Endothelial cell of umbilical vein (primary cell): Measurements from ENCODE around the gene GNPTAB. TPM values are rescaled to one million over a fixed set of nuclear protein-coding genes. Genes with fewer than 3 reads are reported as not detected.

Experiments
- BruUV-seq: library from RNA; stranded (reverse); fragments of 400-500 nt; replicated peaks from 2 replicates; lab custom pipeline; 2021; lab: Mats Ljungman, UMichigan
- CTCF ChIA-PET: fragments of 300-600, 350-600 bp; sonication (Branson Sonifier 250); formaldehyde crosslinking; loops from one replicate; lab custom pipeline; 2021; ENCODE audit warnings: antibody characterized with exemption, inconsistent platforms; lab: Charles Lee
- POLR2A ChIA-PET: fragments of 300-600, 350-600 bp; sonication (Branson Sonifier 250); formaldehyde crosslinking; loops from one replicate; lab custom pipeline; 2021; ENCODE audit warnings: antibody characterized with exemption, inconsistent platforms; lab: Charles Lee
- DNase-seq: peaks from one replicate; pipeline ENCODE4 v3.0.0-alpha.2; 2011; ENCODE audit warnings: low read depth, low spot score
- FAIRE-seq: peaks from 2 replicates; lab custom pipeline; 2011; peaks lifted over from hg19 to GRCh38; lab: Jason Lieb, UNC
- H2AFZ ChIP-seq: 2 replicates; pipeline ENCODE4 v1.6.0; 2012; ENCODE audit warnings: low read depth, low read length, control low read depth, inconsistent platforms
- H3K27ac ChIP-seq: 2 replicates; pipeline ENCODE4 v1.5.1; 2011; ENCODE audit warnings: low read depth, mild to moderate bottlenecking, control low read depth, low read length, moderate library complexity; ENCODE audit not compliant: insufficient read depth
- H3K27me3 ChIP-seq, 2 experiments: 2 replicates each; pipeline versions ENCODE4 v1.6.0 to v1.6.1; 2011; ENCODE audit warnings: low read length in 2 of 2, mixed read lengths in 1 of 2; ENCODE audit not compliant: control insufficient read depth in 2 of 2, insufficient read depth in 2 of 2
- H3K36me3 ChIP-seq, 2 experiments: 2 replicates in 1 of 2; 3 replicates in 1 of 2; pipeline ENCODE4 v1.5.1; 2011; ENCODE audit warnings: low read length in 2 of 2, mild to moderate bottlenecking in 1 of 2, moderate library complexity in 1 of 2; ENCODE audit not compliant: control insufficient read depth in 2 of 2, insufficient read depth in 2 of 2; ENCODE audit errors: extremely low read depth in 1 of 2
- H3K4me1 ChIP-seq: 3 replicates; pipeline ENCODE4 v1.5.1; 2011; ENCODE audit warnings: mild to moderate bottlenecking, low read length; ENCODE audit not compliant: control insufficient read depth, insufficient read depth; ENCODE audit errors: extremely low read depth
- H3K4me2 ChIP-seq: 2 replicates; pipeline ENCODE4 v1.6.1; 2011; ENCODE audit warnings: low read length, control low read depth, mixed read lengths; ENCODE audit not compliant: insufficient read depth
- H3K4me3 ChIP-seq, 3 experiments: fragments of 200-600 bp in 1 of 3; sonication (generic), shearing (Covaris generic) in 1 of 3; replicated peaks in 1 of 3; 2 replicates each; pipeline ENCODE4 v1.5.1; 2011 to 2016; ENCODE audit warnings: control low read depth in 3 of 3, low read length in 3 of 3, mild to moderate bottlenecking in 2 of 3, inconsistent platforms in 1 of 3, low read depth in 1 of 3, moderate library complexity in 1 of 3; ENCODE audit not compliant: insufficient read depth in 1 of 3
- H3K79me2 ChIP-seq: 2 replicates; pipeline ENCODE4 v1.6.0; 2012; ENCODE audit warnings: low read length, inconsistent platforms; ENCODE audit not compliant: control insufficient read depth, insufficient read depth
- H3K9ac ChIP-seq: replicated peaks from 2 replicates; pipeline ENCODE3; 2011; ENCODE audit warnings: low read length, control low read depth; ENCODE audit not compliant: insufficient read depth; ENCODE audit errors: extremely low read depth
- H3K9me1 ChIP-seq: replicated peaks from 3 replicates; pipeline ENCODE4 v1.6.0; 2011; ENCODE audit warnings: mild to moderate bottlenecking, low read length; ENCODE audit not compliant: control insufficient read depth, insufficient read depth; ENCODE audit errors: extremely low read depth
- H3K9me3 ChIP-seq: replicated peaks from 2 replicates; pipeline ENCODE4 v1.5.1; 2012; ENCODE audit warnings: low read length, inconsistent platforms; ENCODE audit not compliant: control insufficient read depth, insufficient read depth
- H4K20me1 ChIP-seq: replicated peaks from 2 replicates; pipeline ENCODE3; 2011; ENCODE audit warnings: mild to moderate bottlenecking, low read length; ENCODE audit not compliant: control insufficient read depth, insufficient read depth; ENCODE audit errors: extremely low read depth
- FOS ChIP-seq: IDR thresholded peaks from 2 replicates; pipeline ENCODE4 v1.6.1; 2011; ENCODE audit warnings: mild to moderate bottlenecking, low read length, moderate library complexity, borderline replicate concordance; ENCODE audit not compliant: insufficient read depth
- GATA2 ChIP-seq: IDR thresholded peaks from 2 replicates; pipeline ENCODE4 v1.7.0; 2011; ENCODE audit warnings: low read depth, mild to moderate bottlenecking, moderate library complexity, mixed read lengths, low read length; ENCODE audit not compliant: insufficient read length, insufficient read depth
- MAX ChIP-seq: IDR thresholded peaks from 2 replicates; pipeline ENCODE4 v1.6.1; 2011; ENCODE audit not compliant: insufficient read depth, insufficient read length
- POLR2A ChIP-seq: IDR thresholded peaks from 2 replicates; pipeline ENCODE4 v1.6.1; 2012; ENCODE audit warnings: low read depth, mild to moderate bottlenecking, control low read depth, low read length
- POLR2AphosphoS5 ChIP-seq: IDR thresholded peaks from 2 replicates; pipeline ENCODE4 v1.6.1; 2012; ENCODE audit warnings: low read depth, mild to moderate bottlenecking, control low read depth, low read length, moderate library complexity; ENCODE audit not compliant: insufficient read depth
- dilution Hi-C: fragments of 300-500 bp; cut with MboI; formaldehyde crosslinking; loops from one replicate; pipeline ENCODE4 v1.15.0; 2019; ENCODE audit warnings: low sequenced_read_pairs; ENCODE audit not compliant: extremely low pct_ligation_motif_present
- intact Hi-C: fragments of 100-400 bp; cut with micrococcal nuclease; formaldehyde crosslinking; loops from one replicate; pipeline ENCODE4 v1.10.0; 2022
- polyA plus RNA-seq, 4 experiments: library from polyadenylated mRNA; depleted of rRNA in 3 of 4; stranded (reverse) in 3 of 4; unstranded in 1 of 4; fragments of >200 nt; gene quantifications; 2 replicates each; pipeline versions ENCODE4 v1.2.1 to v1.2.3, GENCODE V29; 2011 to 2012; ENCODE audit warnings: missing spikeins in 1 of 4
- total RNA-seq: library from RNA; stranded (reverse); gene quantifications from 2 replicates; pipeline ENCODE4 v1.2.3, GENCODE V29; 2021
- TF ChIP-seq, protein P1 (sequence below), 2 donors: IDR thresholded peaks; 1 replicate in 1 of 2; 2 replicates in 1 of 2; pipeline ENCODE4 v1.5.1; 2011; ENCODE audit warnings: low read length in 2 of 2, mild to moderate bottlenecking in 2 of 2, moderate library complexity in 2 of 2, control low read depth in 1 of 2, inconsistent platforms in 1 of 2, low read depth in 1 of 2; ENCODE audit not compliant: insufficient read depth in 1 of 2; ENCODE audit errors: extremely low read depth in 1 of 2

The GNPTAB gene
- total and polyA plus RNA-seq, 2 donors (not counting 3 experiments of a cell fraction or from before 2014, with no cell fraction given): 15.6 to 39.5 TPM

DNA sequence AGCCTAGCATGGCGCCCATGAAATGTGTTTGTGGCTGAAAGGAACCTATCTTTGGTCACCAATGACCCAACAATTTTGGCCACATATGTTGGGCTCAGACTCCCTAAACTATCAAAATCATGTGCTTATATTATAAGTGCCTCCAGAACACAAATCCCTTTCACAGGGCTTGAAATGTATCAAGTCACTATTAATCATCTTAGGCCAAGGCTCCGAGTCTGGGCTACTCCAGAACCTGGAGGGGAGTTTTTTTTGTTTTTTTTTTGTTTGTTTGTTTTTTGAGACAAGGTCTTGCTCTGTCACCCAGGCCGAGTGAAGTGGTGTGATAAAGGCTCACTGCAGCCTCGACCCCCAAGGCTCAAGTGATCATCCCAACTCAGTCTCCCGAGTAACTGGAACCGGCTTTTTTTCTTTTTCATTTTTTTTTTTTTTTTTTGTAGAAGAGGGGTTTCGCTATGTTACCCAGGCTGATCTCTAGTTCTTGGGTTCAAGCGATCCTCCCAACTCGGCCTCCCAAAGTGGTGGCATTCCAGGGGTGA, 45.6 kb upstream of the GNPTAB start:
- Histone ChIP-seq H3K4me2 (peak overlapping the region; percentile 48), H3K36me3 (peaks cover 0 to under 1% of the 10 kb centered on the region in 2 experiments), H3K9me3 (no peaks in the 10 kb centered on the region), H3K4me3 (peak overlapping the region in 2 of 3 experiments; percentile 26 to 76), H3K9me1 (no peaks in the 10 kb centered on the region), H4K20me1 (no peaks in the 10 kb centered on the region), H3K27me3 (no peaks in the 10 kb centered on the region), H2AFZ (no peak overlapping the region), H3K9ac (peak overlapping the region; percentile 93), H3K79me2 (peaks cover 27% of the 10 kb centered on the region), H3K27ac (peak overlapping the region; percentile 93), H3K4me1 (peaks cover 26% of the 10 kb centered on the region)
- DNase-seq: peak; percentile 32
- no TSS peak for BruUV-seq
- FAIRE-seq: no peak
- ChIA-PET CTCF (interaction anchor here (1.1 to 2.0 kb wide), 5 partner anchors 12 to 46 kb away, joined by 3 to 36 read pairs (median 15); partner anchors contain the start of gene GNPTAB), POLR2A (no interaction called here)
- intact Hi-C loops (loop anchor here (5.0 to 10.0 kb wide), 2 partner anchors 186 to 308 kb away; partner anchors contain the start of gene WASHC3), dilution Hi-C loops (no loop called here)
- TF ChIP-seq, protein P1, sequence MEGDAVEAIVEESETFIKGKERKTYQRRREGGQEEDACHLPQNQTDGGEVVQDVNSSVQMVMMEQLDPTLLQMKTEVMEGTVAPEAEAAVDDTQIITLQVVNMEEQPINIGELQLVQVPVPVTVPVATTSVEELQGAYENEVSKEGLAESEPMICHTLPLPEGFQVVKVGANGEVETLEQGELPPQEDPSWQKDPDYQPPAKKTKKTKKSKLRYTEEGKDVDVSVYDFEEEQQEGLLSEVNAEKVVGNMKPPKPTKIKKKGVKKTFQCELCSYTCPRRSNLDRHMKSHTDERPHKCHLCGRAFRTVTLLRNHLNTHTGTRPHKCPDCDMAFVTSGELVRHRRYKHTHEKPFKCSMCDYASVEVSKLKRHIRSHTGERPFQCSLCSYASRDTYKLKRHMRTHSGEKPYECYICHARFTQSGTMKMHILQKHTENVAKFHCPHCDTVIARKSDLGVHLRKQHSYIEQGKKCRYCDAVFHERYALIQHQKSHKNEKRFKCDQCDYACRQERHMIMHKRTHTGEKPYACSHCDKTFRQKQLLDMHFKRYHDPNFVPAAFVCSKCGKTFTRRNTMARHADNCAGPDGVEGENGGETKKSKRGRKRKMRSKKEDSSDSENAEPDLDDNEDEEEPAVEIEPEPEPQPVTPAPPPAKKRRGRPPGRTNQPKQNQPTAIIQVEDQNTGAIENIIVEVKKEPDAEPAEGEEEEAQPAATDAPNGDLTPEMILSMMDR (IDR thresholded peaks at IDR 0.05; ENCODE audit: extremely low read depth in 1 of 2, insufficient read depth in 1 of 2, low read depth in 1 of 2, low read length in 2 of 2): no peak
- TF ChIP-seq GATA2: no peak
- TF ChIP-seq MAX: no peak
- no peak for TF ChIP-seq POLR2AphosphoS5
- TF ChIP-seq FOS: no peak
- no peak for TF ChIP-seq POLR2A
